IPS DF 4.7 (cell line): ENCODE results near the gene NTRK2.

Experiments
- DNase-seq: peaks from one replicate; pipeline ENCODE4 v3.0.0-alpha.2; 2013; ENCODE audit warnings: low spot score; ENCODE audit errors: extremely low read depth

The NTRK2 gene

DNA sequence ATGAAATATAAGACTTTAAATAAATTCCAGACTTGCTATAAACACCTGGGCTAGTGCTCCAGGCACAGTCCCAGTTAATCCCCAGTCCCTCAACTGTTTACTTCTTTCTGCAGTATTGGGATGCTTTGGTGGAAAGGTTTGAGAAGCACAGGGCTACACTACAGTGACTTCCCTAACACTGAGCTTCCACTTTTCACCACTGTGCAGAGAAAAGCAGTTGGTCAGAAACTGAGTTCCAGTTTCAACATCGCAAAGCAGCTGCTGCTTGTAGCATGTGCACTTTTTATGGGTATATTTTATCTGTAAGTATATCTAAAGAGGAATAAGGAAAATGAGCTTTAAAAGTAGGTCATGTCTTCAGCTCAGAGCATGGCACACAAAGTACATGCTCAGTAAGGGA, 339.7 kb downstream of the NTRK2 start:
- DNase-seq: no peak

- no peak for DNase-seq
These were observed 344.2 kb downstream of the NTRK2 start for GRCh38 chr9:85013703-85014102.

GRCh38 chr9:85014292-85014691, 344.8 kb downstream of the NTRK2 start:
- no peak for DNase-seq

GRCh38 chr9:85016384-85017006, 347.0 kb downstream of the NTRK2 start:
- DNase-seq: no peak

DNA sequence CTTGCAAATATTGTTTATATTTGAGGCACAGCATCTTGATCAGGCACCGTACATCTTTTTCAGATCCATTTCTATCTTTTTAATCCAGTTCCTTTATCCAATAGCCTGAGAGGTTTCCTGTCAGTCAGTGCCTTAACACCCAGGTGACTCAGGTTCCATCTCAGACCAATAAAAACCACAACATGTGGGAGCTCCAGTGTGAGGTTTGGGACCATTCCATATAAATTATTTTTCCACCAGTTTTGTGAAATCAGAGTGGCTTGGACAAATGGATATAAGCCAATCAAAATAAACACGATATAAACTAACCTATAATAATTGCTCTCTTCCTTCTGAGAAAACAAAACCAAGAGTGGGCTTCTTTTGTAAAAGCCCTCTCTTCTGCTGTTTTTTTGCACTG, 351.3 kb downstream of the NTRK2 start:
- no peak for DNase-seq

DNA sequence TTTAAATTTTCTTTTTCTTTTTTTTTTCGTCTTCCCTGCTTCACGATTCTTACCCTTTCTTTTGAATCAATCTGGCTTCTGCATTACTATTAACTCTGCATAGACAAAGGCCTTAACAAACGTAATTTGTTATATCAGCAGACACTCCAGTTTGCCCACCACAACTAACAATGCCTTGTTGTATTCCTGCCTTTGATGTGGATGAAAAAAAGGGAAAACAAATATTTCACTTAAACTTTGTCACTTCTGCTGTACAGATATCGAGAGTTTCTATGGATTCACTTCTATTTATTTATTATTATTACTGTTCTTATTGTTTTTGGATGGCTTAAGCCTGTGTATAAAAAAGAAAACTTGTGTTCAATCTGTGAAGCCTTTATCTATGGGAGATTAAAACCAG, 352.2 kb downstream of the NTRK2 start:
- no peak for DNase-seq

- no peak for DNase-seq
These were observed 354.8 kb downstream of the NTRK2 start for GRCh38 chr9:85024374-85024773.

GRCh38 chr9:85025638-85026037, 356.1 kb downstream of the NTRK2 start:
- no peak for DNase-seq

- no peak for DNase-seq
These were observed 358.3 kb downstream of the NTRK2 start for GRCh38 chr9:85027870-85028269.

GRCh38 chr9:85030316-85030715, 360.8 kb downstream of the NTRK2 start:
- no peak for DNase-seq

DNA sequence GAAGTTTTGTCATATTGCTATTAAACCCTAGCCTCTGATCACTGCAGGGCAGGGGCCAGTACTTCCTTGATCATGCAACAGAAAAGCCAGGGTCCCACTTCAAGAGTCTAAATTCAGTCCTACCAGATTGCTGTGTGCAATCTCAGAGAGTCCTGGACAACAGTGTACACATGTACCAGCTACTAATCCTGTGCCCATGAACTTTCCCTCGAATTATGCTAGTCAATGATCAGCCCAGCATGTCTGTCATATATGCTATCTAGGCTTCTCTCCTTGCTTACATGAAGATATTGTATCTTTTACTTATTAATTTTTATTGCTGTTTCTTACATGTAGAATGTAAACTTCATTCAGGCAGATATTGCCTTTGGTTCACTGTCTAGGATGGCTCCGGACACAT, 367.0 kb downstream of the NTRK2 start:
- DNase-seq: no peak

- no peak for DNase-seq
These were observed 368.5 kb downstream of the NTRK2 start for GRCh38 chr9:85038061-85038460.

DNA sequence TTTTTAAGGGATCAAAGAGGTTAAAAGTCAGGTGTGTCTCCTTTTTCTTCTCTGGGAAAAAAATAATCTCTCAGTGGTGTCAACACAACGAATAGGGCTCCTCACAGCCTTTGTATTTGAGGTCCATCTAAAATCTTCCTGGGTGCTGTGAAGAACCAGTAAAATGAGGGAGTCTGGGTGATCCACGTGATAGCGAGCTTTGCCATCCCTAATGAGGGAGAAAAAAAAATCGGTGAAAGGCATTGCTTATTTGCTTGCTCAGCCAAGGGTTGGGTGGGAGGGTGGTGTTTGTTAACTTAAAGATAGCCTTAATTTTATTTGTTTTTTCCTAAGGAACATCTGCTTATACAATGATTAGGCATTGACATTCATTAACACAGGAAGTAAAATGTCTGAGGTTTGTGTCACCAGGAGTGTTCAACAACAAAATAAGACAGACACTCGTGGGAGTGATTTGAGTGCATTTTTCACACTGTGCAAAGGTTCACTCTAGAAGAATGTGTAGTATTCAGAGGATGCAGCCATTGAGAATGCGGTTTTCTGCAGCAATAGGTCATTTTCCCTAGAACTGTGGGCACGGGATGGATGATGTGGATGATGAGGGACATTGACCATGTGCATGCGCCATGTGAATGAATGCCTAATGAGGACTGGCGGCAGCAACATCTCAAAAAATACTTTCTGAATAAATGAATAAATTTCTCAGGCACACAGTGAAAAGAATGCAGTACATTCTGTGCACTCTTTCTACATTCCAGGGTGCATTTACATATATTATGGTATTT, 369.5 kb downstream of the NTRK2 start:
- DNase-seq: no peak

- no peak for DNase-seq
These were observed 370.6 kb downstream of the NTRK2 start for GRCh38 chr9:85040146-85040545.

GRCh38 chr9:85040821-85041465, 371.4 kb downstream of the NTRK2 start:
- DNase-seq: no peak

DNA sequence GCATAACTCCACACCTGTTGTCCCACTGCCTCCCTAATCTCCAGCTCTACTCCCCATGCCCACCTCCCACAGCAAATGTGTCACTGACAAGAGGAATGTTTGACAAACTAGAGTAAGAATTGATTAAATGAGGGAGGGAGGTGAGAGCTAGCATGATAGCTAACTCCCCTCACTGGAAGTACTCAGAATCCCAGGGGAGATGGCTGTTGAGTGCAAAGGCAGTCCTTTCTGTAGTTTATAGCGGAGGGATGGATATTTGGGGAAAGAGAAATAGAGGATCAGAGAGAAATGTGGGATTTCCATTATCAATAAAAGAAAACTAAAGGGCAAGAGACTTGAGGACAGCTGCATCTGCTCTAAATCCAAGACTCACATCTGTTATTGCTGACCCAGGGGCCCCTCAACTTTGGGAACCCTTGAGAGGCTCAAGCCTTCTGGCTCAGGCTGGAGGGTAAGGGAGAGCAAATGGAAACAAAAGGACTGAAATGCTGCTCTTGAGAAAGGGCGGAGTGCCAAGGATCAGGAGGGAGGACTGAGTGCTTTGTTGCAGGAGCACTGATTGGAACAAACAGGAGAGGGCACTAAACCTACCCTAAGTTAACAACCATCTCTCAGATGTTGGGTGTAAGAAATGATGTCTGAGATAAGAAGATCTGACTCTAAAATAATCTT, 372.1 kb downstream of the NTRK2 start:
- DNase-seq: no peak

GRCh38 chr9:85042981-85043647, 373.6 kb downstream of the NTRK2 start:
- DNase-seq: no peak

DNA sequence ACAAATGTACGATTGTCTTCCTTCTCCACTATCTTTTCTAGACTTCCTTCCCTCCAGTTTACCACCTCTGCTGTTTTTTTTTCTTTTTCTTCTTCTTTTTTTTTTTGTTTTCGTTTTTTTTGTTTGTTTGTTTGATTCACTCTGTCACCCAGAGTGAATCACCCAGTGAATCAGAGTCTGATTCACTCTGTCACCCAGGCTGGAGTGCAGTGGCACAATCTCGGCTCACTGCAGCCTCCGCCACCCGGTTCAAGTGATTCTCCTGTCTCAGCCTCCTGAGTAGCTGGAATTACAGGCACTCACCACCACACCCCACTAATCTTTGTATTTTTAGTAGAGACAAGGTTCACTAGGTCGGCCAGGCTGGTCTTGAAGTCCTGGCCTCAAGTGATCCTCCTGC, 375.7 kb downstream of the NTRK2 start:
- no peak for DNase-seq

GRCh38 chr9:85046475-85046874, 376.9 kb downstream of the NTRK2 start:
- DNase-seq: no peak

GRCh38 chr9:85053206-85053786, 383.8 kb downstream of the NTRK2 start:
- no peak for DNase-seq

DNA sequence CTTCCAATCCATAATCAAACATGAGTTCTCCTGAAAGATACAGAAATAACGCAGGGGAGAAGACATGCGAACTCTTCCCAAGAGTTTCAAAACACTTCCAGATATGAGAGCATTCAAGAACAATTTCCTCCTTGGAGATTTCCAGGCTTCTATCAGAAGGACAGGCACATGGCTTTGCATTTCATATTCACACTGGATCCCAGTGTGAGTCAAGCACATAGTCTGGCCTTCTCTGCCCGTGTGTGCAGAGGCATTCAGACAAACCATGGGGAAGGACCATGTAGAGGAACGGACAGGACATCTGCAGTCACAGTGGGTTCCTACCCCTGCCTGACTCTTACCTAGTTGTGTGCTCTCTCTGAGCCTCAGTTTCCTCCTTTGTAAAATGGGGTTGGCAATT, 384.5 kb downstream of the NTRK2 start:
- no peak for DNase-seq
